ELF-1 (cell line): Measurements from ENCODE around the gene CHPF2.

Source experiments
- DNase-seq: peaks from one replicate; pipeline ENCODE4 v3.0.0-alpha.2; 2016; ENCODE audit warnings: low read depth, low spot score

CHPF2 gene

GRCh38 chr7:151205730-151206129, 26.6 kb upstream of the CHPF2 start:
- no peak for DNase-seq

DNA sequence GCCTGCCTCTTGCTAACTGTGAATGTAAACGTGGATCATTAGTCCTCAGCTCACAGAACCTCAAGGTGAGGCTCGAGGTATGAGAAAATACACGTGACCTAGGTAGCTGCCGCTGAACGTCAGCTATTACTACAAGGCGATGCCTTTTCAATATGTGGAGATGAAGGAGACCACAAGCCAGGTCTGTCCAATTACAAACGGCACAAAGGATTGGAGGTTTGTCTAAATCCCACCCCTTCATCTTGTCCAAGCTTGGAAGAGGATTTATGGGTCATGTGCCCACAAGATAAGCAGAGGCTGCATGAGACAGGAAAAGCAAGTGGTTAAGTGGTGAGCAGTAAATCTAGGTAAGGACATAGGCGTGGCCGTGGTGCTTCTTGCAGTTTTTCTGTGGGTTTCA, 25.4 kb upstream of the CHPF2 start:
- DNase-seq, result no peak

- DNase-seq, result no peak
Observed at GRCh38 chr7:151207315-151207714, 25.0 kb upstream of the CHPF2 start.

DNA sequence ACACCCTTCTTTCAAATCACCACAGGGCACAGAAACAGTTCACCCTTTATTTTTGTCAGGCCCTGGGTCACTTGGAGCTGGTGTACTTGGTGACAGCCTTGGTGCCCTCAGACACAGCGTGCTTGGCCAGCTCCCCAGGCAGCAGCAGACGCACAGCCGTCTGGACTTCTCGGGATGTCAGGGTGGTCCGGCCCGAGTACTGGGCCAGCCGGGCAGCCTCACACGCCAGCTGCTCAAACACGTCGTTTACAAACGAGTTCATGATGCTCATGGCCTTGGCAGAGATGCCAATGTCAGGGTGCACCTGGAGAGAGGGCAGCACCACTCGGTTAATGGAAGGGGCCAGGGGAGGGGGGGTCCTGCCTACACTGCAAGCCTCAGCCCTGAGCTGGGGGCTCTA, 24.5 kb upstream of the CHPF2 start:
- no peak for DNase-seq

GRCh38 chr7:151208253-151208862, 23.9 kb upstream of the CHPF2 start:
- DNase-seq, result no peak

DNA sequence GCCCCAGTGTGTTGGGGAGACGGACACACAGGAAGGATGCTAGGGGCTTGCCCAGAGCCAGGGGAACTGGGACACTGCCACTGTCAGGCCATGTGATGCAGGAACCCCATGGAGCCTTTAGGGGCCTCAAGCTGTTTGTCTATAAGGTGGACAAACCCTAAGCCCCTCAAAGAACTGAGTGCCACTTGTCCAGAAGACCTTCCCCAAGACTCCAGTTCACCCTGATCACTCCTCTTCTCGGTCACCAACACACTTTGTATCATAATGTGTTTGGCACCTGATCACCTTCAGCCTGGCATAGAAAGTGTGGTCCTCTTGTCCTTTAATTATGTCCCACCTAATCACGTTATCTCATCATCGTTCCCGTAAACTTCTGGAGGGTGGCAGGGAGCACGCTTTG, 22.7 kb upstream of the CHPF2 start:
- DNase-seq, result no peak

DNA sequence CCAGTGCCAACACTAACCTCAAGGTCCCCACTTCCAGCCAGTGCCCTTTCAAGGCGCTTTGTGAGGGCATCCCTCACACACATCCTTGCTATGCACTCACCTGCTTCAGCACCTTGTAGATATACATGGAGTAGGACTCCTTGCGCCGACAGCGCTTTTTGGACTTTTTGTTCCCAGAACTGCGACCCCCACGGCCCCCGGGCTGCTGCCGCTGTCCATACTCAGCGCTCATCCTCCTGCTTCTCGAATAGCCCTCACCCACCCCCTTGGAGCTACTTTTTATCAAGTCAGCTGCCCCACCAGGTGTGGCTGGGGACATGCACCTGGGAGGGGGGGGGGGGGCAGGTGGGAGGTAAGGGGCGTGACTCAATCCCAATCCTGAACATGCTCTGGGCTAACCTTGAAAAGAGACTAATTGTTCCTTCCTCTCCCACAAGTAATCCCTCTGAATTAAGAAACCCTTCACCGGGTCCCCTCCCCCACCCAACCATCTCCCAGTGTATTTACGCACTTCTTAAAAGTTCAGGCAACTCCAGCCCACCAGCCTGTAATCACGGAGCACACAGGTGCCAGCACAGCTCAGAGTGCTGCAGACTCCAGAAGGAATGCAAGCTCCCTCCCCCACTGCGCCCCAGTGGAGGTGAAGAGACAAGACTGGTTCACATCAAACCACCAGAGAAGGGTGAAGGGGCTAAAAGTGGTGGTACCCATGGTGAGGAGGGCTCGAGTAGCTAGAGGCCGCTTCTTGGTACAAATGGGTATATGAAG, 22.0 kb upstream of the CHPF2 start, which contains the start of gene H2BK1:
Gene H2BK1 (minus strand): TSS at position 402 of the 768 bp plus-strand sequence. CDS start 170 bp downstream, at position 232.
- no peak for DNase-seq

DNA sequence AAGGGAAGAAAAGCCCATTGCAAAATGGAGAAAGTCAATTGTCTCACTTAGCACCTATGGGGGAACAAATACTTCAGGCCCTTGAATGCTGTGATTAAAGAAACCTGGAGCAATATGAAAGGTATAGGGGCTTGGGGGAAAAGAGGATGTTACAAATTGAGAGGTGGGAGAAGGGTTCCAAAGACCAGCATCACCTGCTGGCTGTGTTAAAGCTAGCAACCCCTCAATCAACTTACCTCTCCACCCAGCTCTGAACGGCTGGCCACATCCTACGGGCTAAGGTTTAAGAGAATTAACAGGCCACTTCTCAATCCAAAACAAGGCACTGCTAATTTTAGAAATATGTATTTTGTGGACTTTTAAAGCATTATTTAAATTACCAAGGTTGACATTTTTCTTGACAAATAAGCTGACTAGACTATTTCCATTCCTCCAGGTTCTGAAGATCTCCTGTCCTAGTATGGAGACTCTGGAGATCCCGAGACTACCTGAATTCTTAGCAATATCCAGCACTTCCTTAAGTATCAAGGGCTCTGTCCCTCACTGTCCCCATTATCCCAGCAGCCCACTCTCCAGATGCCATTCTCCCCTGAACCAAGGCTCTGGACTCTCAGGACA, 21.0 kb upstream of the CHPF2 start:
- DNase-seq, result no peak

- no peak for DNase-seq
Observed at GRCh38 chr7:151212626-151213025, 19.7 kb upstream of the CHPF2 start.

DNA sequence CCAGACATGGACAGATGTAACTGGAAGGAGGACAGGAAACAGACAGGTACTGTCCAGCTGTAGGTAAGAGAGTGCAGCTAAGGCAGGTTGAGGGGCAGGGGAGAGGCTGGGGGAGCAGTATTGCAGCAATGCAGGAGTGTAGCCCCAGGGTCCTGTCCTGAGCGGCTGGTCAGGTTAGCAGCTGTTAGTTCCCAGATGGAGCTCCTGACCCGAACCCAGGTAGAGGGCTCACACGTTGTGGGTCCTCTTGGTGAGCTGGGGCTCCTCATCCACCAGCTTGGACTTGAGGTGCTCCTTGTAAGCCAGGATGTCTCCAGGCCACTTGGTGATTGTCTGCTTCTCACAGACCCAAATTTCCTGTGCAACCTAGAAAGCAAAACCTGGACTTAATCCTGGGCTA, 18.5 kb upstream of the CHPF2 start:
- DNase-seq, result no peak

DNA sequence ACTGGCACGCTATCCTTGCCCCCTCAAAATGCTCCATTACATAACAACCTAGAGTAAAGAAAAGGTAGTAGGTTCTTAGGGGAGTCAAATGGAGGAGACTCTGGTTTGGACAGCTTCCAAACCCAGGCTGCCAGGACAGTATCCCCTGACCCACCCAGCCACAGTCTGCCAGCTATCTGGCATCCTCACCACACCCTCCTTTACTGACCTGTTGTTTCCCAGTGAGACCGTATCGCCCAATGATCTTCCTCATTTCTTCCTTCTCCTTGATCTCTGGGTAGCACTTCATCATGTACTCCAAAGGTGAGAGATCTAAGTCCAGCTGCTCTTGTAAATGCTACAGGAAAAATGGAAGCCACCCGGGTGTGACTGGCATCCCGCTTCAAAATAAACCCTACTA, 16.9 kb upstream of the CHPF2 start:
- DNase-seq, result no peak

GRCh38 chr7:151218170-151218569, 14.1 kb upstream of the CHPF2 start:
- no peak for DNase-seq

DNA sequence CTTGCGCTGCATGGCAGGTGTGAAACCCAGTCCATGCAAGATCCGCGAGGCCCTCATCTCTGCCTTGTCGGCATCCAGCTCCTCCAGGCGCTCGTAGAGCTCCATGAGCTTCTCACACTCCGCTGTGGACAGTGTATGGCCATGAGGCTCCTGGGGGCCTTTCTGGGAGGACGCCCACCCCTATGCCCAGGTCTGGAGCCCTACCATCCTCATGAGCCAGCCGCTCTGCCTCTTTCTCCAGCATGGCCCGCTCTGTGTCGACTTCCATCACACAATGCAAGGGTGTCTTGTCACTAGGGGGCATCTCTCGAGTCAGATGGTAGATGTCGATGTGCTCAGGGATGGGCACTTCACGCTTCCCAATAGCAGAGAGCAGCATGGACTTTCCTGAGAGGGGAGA, 8.6 kb upstream of the CHPF2 start:
- DNase-seq, result no peak

GRCh38 chr7:151225948-151226510, 6.3 kb upstream of the CHPF2 start:
- DNase-seq, result no peak

DNA sequence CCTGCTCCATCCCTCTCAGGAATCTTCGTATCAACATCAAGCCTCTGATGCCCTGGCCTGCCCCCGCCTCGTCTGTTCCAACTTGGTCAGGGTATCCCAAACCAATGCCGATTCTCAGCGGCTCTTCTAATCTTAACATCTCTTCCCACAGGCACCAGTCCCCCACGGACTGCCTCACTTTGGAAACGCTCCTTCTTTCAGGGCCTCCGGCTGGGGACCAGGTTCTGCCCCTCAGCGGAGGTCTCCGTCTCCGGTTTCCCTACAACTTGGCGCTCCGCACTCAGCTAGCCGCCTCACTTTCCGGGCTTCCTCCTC, 5.8 kb upstream of the CHPF2 start:
- no peak for DNase-seq

GRCh38 chr7:151226875-151227782, 5.2 kb upstream of the CHPF2 start, which contains the start of gene ABCF2:
Gene ABCF2 (minus strand): TSS chr7:151227205. CDS start chr7:151226458, 747 bp downstream.
- DNase-seq, result peak; percentile 100

- DNase-seq, result no peak
Observed at GRCh38 chr7:151228024-151228866, 4.0 kb upstream of the CHPF2 start.

GRCh38 chr7:151229249-151229648, 3.0 kb upstream of the CHPF2 start:
- no peak for DNase-seq

GRCh38 chr7:151231080-151231479, 1.2 kb upstream of the CHPF2 start:
- no peak for DNase-seq

DNA sequence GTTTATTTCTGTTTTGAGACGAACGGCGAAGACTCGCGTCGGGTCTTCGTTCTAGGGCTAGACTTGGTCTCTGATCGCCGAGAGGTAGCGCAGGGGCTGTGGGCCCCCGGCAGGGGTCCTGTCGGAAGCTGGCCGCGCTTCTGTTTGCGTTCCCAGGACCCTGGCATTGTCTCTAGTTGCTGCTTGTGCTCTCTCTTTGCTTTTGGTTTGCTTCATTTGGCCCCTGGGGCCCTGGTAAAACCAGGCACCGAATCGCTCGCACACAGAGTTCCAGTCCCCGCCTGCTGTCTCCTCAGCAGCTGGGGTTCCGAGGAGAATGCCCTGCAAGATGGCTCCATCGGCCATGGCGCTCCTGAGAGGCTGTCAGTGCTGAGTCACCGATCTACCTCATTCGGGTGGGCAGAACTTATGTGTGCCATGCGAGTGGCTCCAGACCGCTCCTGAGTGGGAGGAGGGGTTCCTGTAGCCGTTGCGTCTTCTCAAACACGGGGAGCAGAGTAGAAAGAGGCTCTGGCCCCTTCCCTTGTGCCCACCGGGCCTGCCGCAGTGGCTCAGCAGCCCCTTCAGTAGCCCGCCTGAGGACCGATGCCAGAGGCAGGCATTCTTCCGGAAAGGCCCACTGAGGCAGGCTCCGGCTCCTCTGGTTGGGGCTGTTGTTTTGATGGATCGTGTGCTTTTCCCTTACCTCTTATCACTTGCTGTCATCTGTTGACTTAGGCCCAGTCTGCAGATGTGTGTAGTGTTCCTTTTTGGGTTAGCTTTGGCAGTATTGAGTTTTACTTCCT, 826 bp downstream of the CHPF2 start:
- peak; percentile 37 for DNase-seq
